ENCODE results near the gene LAMA3.

Gene LAMA3

DNA sequence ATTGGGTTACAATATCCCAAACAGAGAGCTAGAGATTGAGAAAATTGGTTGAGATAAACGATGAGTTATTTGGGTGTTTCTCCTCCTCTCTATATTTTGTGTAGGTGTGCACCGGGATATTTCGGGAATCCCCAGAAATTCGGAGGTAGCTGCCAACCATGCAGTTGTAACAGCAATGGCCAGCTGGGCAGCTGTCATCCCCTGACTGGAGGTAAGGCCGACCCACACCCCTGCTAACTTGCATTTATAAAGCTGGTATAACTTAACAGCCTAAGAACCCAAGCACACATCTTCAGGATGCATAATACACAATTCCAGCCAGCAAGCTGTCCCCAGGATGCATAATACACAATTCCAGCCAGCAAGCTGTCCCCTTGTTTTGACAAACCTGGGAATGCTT is 200.7 kb downstream of the LAMA3 start:
- H3K4me1 ChIP-seq: peaks cover 4 to 19% (median 11%) of the 10 kb centered on the region in 10 experiments; a peak in 18 of 20 replicates
- no peak overlapping the region for H3K4me2 ChIP-seq
- no peak overlapping the region for H3K4me3 ChIP-seq
- no peak overlapping the region for H3K9ac ChIP-seq
- H3K27me3 ChIP-seq: no peaks in the 10 kb centered on the region
- H3K36me3 ChIP-seq: peaks cover 0 to 7% (median 0%) of the 10 kb centered on the region in 11 experiments; a peak in 5 of 22 replicates
- TF ChIP-seq Cebpa-rat (IDR thresholded peaks at IDR 0.05): no peak
- no peaks in the 10 kb centered on the region for H4K20me1 ChIP-seq
- peaks cover 0 to 14% (median 6%) of the 10 kb centered on the region in 11 experiments; a peak in 10 of 22 replicates for H3K9me3 ChIP-seq (replicated peaks in 1 of 11)
- no peak overlapping the region for H3K27ac ChIP-seq

DNA sequence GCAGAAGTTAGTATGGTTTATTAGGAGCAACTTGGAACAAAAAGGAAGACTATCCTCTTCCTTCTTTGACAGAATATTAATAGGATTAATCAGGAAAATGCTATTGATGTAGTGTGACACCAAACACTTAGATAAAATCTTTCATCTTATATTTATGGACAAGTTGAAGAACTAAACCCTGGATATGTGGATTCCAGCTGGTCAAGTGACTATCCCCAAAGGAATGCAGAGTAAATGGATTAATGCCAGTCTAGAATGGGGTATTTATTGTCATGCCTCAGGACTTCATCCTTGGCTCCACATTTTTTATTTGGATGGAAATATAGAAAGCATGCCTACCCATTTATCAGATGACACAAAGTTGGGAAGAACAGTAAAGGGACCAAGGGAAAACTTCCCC is 201.3 kb downstream of the LAMA3 start:
- no peaks in the 10 kb centered on the region for H4K20me1 ChIP-seq
- TF ChIP-seq Cebpa-rat (IDR thresholded peaks at IDR 0.05): no peak
- no peaks in the 10 kb centered on the region for H3K27me3 ChIP-seq
- H3K4me2 ChIP-seq: no peak overlapping the region
- H3K4me3 ChIP-seq: no peak overlapping the region
- no peak overlapping the region for H3K27ac ChIP-seq
- no peak overlapping the region for H3K9ac ChIP-seq
- peaks cover 4 to 16% (median 11%) of the 10 kb centered on the region in 10 experiments; a peak in 17 of 20 replicates for H3K4me1 ChIP-seq
- peaks cover 0 to 9% (median 0%) of the 10 kb centered on the region in 11 experiments; a peak in 5 of 22 replicates for H3K36me3 ChIP-seq
- H3K9me3 ChIP-seq (replicated peaks in 1 of 11): peaks cover 0 to 14% (median 6%) of the 10 kb centered on the region in 11 experiments; a peak in 10 of 22 replicates

DNA sequence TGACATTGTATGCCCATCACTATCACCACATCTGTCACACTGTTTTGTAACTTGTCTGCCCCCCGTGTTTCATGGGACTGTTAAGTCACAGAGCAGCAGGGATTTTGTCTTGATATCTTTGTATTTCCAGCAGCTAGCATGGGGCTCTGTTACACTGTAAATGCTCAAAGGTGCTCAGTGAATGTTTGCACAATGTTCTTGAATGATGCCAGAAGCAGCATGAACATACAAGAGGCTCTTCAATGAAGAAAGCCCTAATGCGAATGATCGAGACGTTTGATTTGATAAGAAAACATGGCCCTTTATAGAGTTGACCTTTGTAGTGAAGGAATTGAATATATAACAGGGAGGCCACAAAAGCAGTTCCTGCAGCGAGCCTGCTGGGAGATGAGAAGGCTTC is 204.4 kb downstream of the LAMA3 start:
- H3K9me3 ChIP-seq (replicated peaks in 1 of 11): peaks cover 0 to 7% (median 0%) of the 10 kb centered on the region in 11 experiments; a peak in 7 of 22 replicates
- H3K27ac ChIP-seq: no peak overlapping the region
- H4K20me1 ChIP-seq: no peaks in the 10 kb centered on the region
- no peak for TF ChIP-seq Cebpa-rat (IDR thresholded peaks at IDR 0.05)
- no peaks in the 10 kb centered on the region for H3K27me3 ChIP-seq
- no peaks in the 10 kb centered on the region for H3K4me1 ChIP-seq
- H3K36me3 ChIP-seq: peaks cover 0 to 10% (median 0%) of the 10 kb centered on the region in 11 experiments; a peak in 5 of 22 replicates
- H3K9ac ChIP-seq: no peak overlapping the region
- no peak overlapping the region for H3K4me3 ChIP-seq
- no peak overlapping the region for H3K4me2 ChIP-seq

DNA sequence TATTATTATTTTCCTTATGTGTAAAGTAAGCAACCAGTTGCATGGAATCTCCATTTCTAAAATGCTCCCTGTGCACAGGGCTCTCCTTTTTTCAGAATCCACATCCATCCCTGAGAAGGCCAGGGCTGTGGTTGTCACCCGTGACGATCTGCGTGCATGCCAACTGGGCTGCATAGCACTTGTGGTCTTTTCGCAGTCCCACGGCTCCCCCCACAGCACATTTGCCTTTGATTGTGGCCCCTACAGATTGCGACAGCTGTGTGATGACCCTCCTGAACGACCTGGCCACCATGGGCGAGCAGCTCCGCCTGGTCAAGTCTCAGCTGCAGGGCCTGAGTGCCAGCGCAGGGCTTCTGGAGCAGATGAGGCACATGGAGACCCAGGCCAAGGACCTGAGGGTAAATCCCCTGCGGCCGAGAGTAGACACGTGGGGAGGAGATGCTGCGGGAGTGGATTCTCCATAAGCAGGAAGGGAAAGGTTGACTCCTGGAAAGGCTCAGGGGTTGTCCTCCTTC is 205.5 kb downstream of the LAMA3 start:
- no peak overlapping the region for H3K4me3 ChIP-seq
- H3K4me2 ChIP-seq: no peak overlapping the region
- no peak for TF ChIP-seq Cebpa-rat (IDR thresholded peaks at IDR 0.05)
- H4K20me1 ChIP-seq: no peaks in the 10 kb centered on the region
- no peaks in the 10 kb centered on the region for H3K4me1 ChIP-seq
- H3K9me3 ChIP-seq (replicated peaks in 1 of 11): peaks cover 0 to 3% (median 0%) of the 10 kb centered on the region in 11 experiments; a peak in 1 of 22 replicates
- H3K27ac ChIP-seq: no peak overlapping the region
- no peaks in the 10 kb centered on the region for H3K27me3 ChIP-seq
- no peak overlapping the region for H3K9ac ChIP-seq
- H3K36me3 ChIP-seq: peaks cover 0 to 20% (median 0%) of the 10 kb centered on the region in 11 experiments; a peak in 7 of 22 replicates

DNA sequence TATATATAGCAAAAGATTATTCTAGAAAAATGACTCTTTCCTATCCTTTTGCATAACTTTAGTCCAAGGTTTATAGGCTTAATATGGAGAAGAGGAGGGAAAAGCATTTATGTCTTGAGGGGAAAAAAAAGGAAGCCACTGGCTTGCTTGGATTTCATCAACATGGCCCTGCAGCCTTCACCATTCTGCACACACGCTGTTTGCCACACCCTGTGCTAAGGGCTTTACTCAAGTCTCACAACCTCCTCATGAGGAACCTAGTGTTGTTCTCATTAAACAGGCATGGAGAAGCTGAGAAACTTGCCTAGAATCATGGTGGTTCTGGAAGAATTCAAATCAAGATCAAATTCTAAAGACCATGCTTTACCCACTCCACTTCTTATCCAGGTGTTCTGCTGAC is 208.0 kb downstream of the LAMA3 start:
- no peaks in the 10 kb centered on the region for H4K20me1 ChIP-seq
- no peaks in the 10 kb centered on the region for H3K27me3 ChIP-seq
- H3K27ac ChIP-seq: no peak overlapping the region
- H3K36me3 ChIP-seq: peaks cover 0 to 21% (median 0%) of the 10 kb centered on the region in 11 experiments; a peak in 6 of 22 replicates
- H3K9me3 ChIP-seq (replicated peaks in 1 of 11): peaks cover 0 to 3% (median 0%) of the 10 kb centered on the region in 11 experiments; a peak in 1 of 22 replicates
- H3K4me1 ChIP-seq: no peaks in the 10 kb centered on the region
- no peak for TF ChIP-seq Cebpa-rat (IDR thresholded peaks at IDR 0.05)
- H3K9ac ChIP-seq: no peak overlapping the region
- H3K4me2 ChIP-seq: no peak overlapping the region
- H3K4me3 ChIP-seq: no peak overlapping the region

DNA sequence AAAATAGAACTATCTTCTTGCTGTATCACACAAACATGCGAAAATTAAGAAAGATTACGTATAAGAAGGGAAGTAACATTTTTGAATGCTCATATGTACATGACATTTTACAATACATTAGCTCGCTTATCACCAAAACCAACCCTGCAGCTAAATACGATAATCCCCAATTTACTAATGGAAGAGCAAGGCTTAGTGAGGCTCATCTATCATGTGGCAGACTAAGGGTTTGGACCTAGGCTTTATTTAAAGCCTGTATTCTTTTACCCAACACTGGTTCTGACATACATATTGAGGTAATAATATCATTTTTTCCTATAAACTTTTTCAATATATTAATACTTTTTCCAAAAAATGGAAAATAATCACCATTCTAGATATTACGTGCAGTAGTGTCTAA is 208.5 kb downstream of the LAMA3 start:
- H3K36me3 ChIP-seq: peaks cover 0 to 21% (median 0%) of the 10 kb centered on the region in 11 experiments; a peak in 6 of 22 replicates
- TF ChIP-seq Cebpa-rat (IDR thresholded peaks at IDR 0.05): no peak
- H3K4me2 ChIP-seq: no peak overlapping the region
- no peaks in the 10 kb centered on the region for H4K20me1 ChIP-seq
- H3K4me3 ChIP-seq: no peak overlapping the region
- H3K27ac ChIP-seq: no peak overlapping the region
- no peaks in the 10 kb centered on the region for H3K27me3 ChIP-seq
- no peak overlapping the region for H3K9ac ChIP-seq
- H3K4me1 ChIP-seq: no peaks in the 10 kb centered on the region
- peaks cover 0 to 3% (median 0%) of the 10 kb centered on the region in 11 experiments; a peak in 1 of 22 replicates for H3K9me3 ChIP-seq (replicated peaks in 1 of 11)

DNA sequence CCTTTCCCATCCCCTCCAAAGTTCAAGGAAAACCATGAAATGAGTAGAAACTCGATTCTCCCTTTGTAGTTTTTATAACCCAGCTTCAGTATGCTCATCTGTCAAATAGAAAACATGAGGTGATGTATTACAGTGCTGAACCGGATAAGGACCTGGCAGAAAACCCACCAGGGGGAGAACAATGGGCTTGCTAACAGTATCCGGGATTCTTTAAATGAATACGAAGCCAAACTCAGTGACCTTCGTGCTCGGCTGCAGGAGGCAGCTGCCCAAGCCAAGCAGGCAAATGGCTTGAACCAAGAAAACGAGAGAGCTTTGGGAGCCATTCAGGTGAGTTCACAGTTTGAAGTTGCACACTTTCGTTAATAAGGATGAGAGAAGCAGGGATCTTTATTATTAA is 211.7 kb downstream of the LAMA3 start:
- Histone ChIP-seq H3K4me2 (no peak overlapping the region), H3K4me3 (no peak overlapping the region), H3K27me3 (no peaks in the 10 kb centered on the region), H3K9me3 (replicated peaks in 1 of 11) (0 out of 22 replicates have a peak, but pooled peaks cover 0 to 3% (median 0%) of the 10 kb centered on the region in 11 experiments), H3K27ac (no peak overlapping the region), H3K36me3 (peaks cover 0 to 23% (median 0%) of the 10 kb centered on the region in 11 experiments; a peak in 5 of 22 replicates), H3K9ac (no peak overlapping the region), H4K20me1 (no peaks in the 10 kb centered on the region), H3K4me1 (no peaks in the 10 kb centered on the region)
- TF ChIP-seq Cebpa-rat (IDR thresholded peaks at IDR 0.05): no peak

DNA sequence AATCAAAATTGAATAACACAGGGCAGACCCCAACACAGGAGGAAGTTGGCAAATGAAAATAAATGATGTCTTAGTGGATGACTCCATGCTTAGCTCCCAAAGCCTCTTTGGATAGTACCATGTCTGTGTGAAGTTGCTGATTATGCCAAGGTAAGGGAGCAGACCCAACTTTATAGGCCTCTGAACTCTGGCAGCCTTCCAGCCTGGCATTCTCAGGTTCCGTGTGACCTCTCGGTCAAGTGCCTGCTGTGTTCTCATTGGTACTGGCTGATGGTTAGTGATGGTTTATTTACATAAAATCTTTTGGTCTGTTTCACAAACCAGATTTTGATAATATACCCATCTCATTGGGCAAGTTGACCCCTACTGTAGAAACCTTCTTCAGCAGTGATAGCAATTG is 213.1 kb downstream of the LAMA3 start:
- H3K27ac ChIP-seq: no peak overlapping the region
- no peak overlapping the region for H3K4me2 ChIP-seq
- H3K9me3 ChIP-seq (replicated peaks in 1 of 11): no peaks in the 10 kb centered on the region
- H3K4me1 ChIP-seq: no peaks in the 10 kb centered on the region
- H3K27me3 ChIP-seq: no peaks in the 10 kb centered on the region
- no peaks in the 10 kb centered on the region for H4K20me1 ChIP-seq
- no peak for TF ChIP-seq Cebpa-rat (IDR thresholded peaks at IDR 0.05)
- H3K9ac ChIP-seq: no peak overlapping the region
- H3K4me3 ChIP-seq: no peak overlapping the region
- H3K36me3 ChIP-seq: peaks cover 0 to 26% (median 0%) of the 10 kb centered on the region in 11 experiments; a peak in 6 of 22 replicates

DNA sequence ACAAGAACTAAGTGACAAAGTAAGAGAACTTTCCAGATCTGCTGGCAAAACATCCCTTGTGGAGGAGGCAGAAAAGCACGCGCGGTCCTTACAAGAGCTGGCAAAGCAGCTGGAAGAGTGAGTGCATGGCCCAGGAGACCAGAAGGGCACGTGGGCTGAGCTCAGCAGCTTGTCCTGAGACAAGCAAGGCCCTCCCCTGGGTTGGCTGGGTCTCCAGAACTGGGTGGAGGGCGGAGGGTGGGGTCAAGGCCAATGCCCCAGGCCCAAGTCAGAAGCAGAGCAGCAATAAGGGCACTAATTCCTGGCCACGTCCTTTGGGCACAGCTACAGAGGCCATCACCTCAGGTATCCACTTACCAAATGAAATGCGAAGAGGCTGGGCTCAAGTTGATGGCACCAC is 214.7 kb downstream of the LAMA3 start:
- no peak overlapping the region for H3K27ac ChIP-seq
- TF ChIP-seq Cebpa-rat (IDR thresholded peaks at IDR 0.05): no peak
- no peak overlapping the region for H3K4me3 ChIP-seq

DNA sequence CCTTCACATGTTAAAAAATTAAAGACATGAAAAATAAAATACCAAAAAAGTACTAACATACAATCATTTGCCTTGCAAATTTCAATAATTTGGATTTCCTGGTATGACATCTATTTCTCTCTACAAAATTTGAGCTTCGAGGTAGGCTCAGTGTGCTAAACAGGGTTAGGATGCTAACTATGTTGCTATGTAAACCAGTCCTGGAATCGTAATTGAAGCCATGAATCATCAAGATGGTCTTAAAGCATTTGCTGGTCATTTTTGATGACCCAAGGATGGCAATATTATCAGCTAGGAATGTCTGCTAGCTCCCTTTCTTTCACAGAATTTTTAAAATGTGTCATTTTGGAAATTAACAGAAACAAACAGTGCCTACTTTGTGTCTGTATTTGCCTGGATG is 217.4 kb downstream of the LAMA3 start:
- H3K27me3 ChIP-seq: no peaks in the 10 kb centered on the region
- H3K9ac ChIP-seq: no peak overlapping the region
- no peaks in the 10 kb centered on the region; a peak in 1 of 22 replicates for H3K9me3 ChIP-seq (replicated peaks in 1 of 11)
- H3K4me1 ChIP-seq: peaks cover 0 to 10% (median 7%) of the 10 kb centered on the region in 10 experiments; a peak in 8 of 20 replicates
- no peak for TF ChIP-seq Cebpa-rat (IDR thresholded peaks at IDR 0.05)
- H3K27ac ChIP-seq: no peak overlapping the region
- peaks cover 0 to 31% (median 0%) of the 10 kb centered on the region in 11 experiments; a peak in 5 of 22 replicates for H3K36me3 ChIP-seq
- no peaks in the 10 kb centered on the region for H4K20me1 ChIP-seq
- H3K4me2 ChIP-seq: no peak overlapping the region
- no peak overlapping the region for H3K4me3 ChIP-seq

More for the DNA sequence above, 214.7 kb downstream of the LAMA3 start:
- Histone ChIP-seq H3K4me2 (no peak overlapping the region), H3K27me3 (no peaks in the 10 kb centered on the region), H3K4me1 (peaks cover 0 to 8% (median 6%) of the 10 kb centered on the region in 10 experiments; a peak in 8 of 20 replicates), H4K20me1 (no peaks in the 10 kb centered on the region), H3K36me3 (peaks cover 0 to 29% (median 0%) of the 10 kb centered on the region in 11 experiments; a peak in 6 of 22 replicates), H3K9ac (no peak overlapping the region), H3K9me3 (replicated peaks in 1 of 11) (no peaks in the 10 kb centered on the region; a peak in 1 of 22 replicates)

All from BLaER1 treated with 17β-estradiol and CSF1 and Interleukin-3, amounts not matched to agents 10 nM and 100 nM (cell line).